LHCN-M2 (cell line): ENCODE measurements around the gene COA8. TPM values are rescaled to one million over a fixed set of nuclear protein-coding genes. Genes with fewer than 3 reads are reported as not detected.

ENCODE experiments used
- DNase-seq: peaks from one replicate; pipeline ENCODE4 v3.0.0-alpha.2; 2012; ENCODE audit warnings: low read depth
- polyA plus RNA-seq: library from polyadenylated mRNA; unstranded; fragments of >200 nt; gene quantifications from one replicate; pipeline ENCODE4 v1.2.1, GENCODE V29; 2012; ENCODE audit warnings: missing spikeins
- total RNA-seq: library from RNA; depleted of rRNA; stranded (reverse); fragments of >200 nt; gene quantifications from 2 replicates; pipeline ENCODE4 v1.2.3, GENCODE V29; 2014; rRNA removed

The COA8 gene, protein sequence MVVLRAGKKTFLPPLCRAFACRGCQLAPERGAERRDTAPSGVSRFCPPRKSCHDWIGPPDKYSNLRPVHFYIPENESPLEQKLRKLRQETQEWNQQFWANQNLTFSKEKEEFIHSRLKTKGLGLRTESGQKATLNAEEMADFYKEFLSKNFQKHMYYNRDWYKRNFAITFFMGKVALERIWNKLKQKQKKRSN
- 43.7 and 59.7 TPM in 2 replicates for total RNA-seq
- 53.2 TPM for polyA plus RNA-seq

GRCh38 chr14:103562429-103563225 lies at the start of gene COA8, which contains the start of gene BAG5:
Gene COA8 (plus strand): TSS chr14:103562960. CDS start chr14:103563002, 42 bp downstream.
Gene BAG5 (minus strand): TSS chr14:103562657. CDS start chr14:103561164, 1,493 bp downstream.
- peak; percentile 77 for DNase-seq

DNA sequence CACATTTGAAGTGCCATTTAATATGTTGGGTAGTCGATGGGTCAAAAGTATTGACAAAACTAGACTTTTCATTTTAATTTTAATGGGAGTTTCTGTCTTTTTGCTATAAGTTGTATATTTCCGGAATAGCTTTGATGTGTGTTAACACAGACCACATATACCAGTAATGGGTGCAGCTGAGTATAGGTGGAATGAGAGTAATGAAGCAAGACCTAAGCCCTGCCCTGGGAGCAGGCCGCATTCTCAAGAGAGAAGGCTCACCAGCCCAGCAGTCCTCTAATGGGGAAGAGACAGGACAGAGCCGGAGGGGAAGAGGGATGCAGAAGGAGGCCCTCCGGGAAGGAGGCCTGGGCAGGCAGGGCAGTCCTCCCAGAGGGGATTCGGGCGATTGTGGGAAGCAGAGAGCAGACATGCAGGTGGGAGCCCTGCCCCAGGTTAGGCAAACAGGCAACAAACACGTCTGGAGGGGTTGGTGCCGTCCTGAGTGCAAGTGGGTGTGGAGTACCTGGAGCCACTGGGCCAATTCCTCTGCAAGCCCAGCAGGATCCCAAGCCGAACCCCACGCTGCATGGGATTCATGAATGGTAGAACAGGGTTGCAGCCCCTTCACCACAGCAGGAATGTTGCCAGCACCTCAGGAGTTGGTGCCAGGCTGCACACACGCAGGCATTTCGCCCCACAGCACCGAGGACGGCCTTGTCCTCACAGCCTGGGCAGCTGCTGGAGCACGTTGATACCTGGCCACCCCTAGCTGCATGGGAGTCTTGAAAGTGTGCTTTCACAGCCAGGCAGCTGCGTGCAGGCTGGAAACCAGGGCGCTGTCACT lies 48.0 kb upstream of the COA8 start:
- DNase-seq, result no peak

DNA sequence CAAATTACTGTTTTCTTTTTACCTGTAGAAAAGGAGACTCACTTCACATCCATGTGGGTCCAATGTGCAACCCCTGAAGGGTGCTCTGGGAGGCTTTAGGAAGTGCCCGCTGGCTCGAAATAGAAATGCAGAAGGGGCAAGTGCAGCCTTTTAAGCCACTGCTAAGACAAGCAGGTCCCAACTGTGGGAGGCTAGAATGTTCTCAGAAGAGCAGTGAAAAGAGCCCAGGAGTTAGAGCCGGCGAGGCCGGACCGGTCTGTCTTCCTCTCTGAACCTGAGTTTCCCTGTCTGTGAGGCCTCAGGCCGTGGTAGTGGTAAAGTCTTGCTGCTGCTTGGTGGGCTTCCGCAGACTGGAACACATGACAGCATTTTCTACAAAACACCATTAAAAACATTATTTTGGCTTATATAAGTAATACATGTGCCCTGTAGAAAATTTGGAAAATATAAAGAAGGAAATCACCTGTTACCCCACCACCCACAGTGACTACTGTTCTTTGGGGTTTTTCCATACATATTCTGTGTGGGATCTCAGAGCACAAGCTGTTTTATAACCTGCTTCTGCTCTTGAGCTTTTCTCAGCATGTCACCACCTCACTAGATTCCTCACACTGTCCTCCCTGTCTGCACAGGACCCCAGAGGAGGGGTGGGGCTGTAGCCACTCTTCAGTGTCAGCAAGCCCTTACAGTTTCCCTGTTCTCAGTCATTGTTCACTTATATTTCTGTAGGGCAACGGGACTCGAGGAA lies 46.2 kb upstream of the COA8 start:
- DNase-seq, result no peak

GRCh38 chr14:103517174-103517566 lies 45.6 kb upstream of the COA8 start:
- DNase-seq, result no peak

GRCh38 chr14:103517721-103518421 lies 44.9 kb upstream of the COA8 start:
- DNase-seq, result no peak

DNA sequence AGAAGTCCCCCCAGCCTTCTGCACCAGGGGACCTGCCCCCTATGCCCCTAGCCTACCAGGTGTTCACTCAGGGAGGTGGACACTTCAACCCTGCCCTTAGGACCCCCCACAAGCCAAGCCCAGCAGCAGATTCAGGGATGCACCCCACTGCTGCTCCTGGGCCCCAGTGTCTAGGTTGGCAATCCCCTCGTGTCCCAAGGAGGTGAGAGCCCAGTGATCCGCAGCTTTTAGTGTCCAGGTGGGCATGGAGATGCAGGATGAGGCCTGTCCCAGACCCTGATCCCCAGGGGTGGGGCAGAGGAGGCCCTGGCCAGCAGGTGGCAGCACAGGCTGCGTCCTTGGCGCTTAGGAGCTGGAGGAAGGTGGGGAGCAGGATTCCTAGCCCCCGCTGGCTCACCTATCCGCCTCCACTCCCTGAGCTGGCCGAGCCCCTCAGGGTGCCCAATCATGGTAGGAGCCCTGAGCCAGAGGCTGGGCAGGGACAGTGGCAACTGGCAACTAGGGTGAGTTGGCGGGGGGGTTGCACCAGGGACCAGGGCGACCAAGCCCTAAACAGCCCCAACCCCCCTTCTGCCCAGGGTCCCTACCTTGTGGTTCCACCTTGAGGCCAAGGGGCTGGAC lies 44.2 kb upstream of the COA8 start:
- no peak for DNase-seq

DNA sequence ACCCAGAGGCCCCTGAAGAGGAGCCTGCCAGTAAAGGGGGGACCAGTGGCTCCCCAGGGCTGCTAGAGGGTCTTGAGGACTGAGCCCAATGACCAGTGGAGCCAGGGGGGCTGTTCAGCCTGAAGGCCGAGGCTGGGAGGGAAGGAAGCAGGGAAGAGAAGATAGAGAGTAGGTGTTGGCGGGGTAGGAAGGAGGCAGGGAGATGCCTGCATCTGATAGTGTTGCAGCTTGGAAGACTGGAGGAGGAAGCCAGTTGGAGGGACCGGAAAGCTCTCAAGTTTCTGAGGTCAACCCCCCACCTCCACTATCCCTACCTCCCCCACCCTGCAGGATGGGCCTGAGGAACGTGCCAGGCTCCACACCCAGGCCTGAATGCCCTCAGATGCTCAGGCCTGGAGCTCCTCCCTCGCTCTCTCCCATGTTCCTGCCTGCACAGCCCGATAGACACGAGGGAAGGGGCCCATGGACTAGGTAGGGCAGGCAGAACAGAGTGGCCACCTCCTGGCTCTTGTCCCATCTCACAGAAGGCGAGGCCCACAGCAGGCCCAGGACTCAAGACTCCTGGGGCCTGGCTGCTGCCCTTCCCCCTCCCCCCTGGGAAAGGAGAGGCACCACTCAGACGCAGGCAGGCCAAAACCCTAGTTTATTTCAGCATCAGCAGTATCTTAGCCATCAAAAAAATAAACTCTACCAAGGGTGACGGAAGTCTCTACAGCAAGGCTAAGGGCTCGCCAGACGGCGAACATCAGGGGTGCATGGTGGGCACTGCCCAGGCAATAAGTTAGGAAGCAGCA lies 43.5 kb upstream of the COA8 start:
- no peak for DNase-seq

- DNase-seq, result no peak
These were observed 42.9 kb upstream of the COA8 start for GRCh38 chr14:103519837-103520212.

GRCh38 chr14:103520269-103520656 lies 42.5 kb upstream of the COA8 start:
- no peak for DNase-seq

GRCh38 chr14:103520657-103521437 lies 41.9 kb upstream of the COA8 start:
- peak; percentile 38 for DNase-seq

- DNase-seq, result no peak
These were observed 41.3 kb upstream of the COA8 start for GRCh38 chr14:103521438-103521950.

DNA sequence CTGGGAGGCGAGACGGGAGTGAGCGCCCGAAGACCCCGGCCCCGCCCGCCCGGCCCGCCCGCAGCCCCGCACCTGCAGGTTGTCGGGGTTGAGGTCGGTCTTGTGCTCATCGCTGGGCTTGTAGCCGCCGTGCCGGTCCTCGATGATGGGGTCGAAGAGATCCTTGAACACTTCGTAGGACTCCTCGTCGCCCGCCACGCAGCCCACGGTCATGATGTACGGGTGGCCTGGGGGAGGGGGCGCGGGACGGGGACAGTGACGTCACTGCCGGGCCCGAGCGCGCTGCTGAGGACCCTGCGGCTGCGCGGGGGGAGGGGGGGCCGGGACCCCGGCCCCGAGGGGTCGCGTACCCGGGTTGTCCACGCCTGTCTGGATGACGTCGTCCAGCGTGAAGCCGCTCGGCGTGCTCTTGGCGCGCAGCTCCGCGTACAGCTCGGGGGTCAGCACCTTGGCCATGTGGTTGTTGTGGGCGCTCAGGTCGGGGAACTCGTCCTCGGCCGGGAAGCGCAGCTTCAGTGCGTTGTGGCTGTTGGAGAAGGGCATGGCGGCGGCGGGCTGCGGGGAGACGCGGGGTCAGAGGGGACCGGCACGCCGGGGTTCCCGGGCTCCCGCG lies 40.7 kb upstream of the COA8 start:
- no peak for DNase-seq

DNA sequence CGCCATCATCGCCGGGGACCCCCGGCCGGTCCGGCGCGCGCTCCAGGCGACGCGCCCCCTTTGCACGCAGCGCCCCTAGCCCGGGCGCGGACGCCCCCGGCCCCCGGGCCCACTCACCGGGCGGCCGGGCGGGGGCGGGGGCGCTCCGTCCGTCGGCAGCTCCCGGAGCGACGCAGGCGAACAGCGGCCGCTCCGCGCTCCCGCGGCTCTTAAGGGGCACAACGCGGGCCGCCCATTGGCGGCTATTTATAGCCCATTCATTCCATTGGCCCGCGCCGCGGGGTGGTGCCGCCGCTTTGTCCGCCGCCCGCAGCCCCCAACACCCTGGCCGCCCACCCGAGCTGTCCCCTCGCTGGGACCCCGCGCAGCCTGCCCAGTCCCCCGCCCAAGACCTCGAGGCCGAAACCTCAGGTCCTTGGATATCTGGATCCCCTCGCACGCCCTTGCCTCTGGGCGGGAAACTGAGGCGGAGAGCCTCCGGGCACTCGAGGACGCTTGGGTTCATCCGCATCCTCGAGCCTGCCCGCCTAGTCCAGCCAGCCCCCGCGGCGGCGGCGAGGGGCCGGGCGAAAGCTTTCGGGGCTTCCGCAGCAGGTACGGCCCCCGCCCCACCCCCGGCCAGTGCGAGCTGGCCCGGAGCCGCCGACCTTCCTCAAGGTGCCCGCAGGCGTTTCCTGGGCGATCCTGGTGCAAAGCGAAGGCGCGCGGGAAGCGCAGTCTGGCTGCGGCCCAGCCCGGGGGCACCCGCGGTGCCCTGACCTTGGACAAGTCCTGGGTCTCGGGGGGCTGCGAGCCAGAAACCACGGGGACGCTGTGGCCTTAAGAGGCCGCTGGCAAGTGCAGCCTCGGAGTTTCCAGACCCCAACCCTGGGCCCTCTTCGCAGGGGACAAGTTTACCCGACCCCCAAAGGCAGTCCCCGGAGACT lies 39.8 kb upstream of the COA8 start, which contains the start of gene CKB:
Gene CKB (minus strand): TSS at position 182 of the 926 bp plus-strand sequence. CDS start 337 bp downstream, outside the sequence.
- DNase-seq, result no peak

GRCh38 chr14:103523575-103523954 lies 39.2 kb upstream of the COA8 start:
- DNase-seq, result no peak

DNA sequence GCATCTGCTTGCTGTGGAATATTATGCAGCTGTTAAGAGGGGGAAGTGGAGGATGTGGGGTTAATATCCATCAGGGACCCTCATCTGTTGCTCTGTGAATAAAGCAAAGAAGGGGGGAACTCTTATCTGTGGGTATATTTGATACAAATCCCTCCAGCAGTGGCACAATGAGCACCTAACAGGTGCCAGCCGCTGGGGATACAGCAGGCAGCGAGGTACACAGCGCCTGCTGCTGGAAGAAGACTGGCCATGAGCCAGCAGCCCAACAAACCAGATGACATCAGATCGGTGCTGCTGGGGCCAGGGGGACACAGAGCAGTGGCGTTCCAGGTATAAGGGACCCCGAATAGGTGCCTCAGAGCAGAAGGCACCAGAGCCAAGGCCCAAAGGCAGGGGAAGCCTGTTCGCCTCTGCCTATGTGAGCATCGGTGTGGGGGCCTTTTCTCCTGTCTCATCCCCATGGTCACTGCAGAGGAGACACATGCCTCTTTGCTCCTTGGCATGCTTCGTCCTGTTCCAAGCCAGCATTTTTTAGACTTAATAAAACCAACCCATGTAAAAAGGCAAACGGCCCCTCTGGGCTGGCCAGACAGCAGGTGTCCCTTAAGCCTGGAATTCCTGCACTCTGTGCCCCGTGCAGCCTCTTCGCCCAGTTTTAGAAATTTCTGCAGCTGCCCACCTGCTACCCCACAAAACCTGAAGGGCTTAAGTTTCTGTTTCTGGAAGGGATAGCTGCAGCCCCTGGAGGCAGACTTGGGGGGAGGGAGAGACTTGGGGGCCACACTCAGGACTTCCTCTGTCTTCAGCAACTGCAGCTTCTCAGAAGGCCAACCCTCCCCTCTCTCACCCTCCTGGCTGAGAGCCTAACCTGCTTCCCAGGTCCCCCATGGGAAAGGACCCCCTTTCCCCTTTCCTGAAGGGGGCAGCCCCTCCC lies 38.5 kb upstream of the COA8 start:
- DNase-seq, result no peak
